GM12872 (cell line): ENCODE measurements around the gene GATB.

ENCODE experiments used
- TF ChIP-seq, protein P1 (sequence below): IDR thresholded peaks from 3 replicates; pipeline ENCODE4 v1.5.1; 2011; ENCODE audit warnings: low read depth, mild to moderate bottlenecking, low read length, moderate library complexity; ENCODE audit not compliant: insufficient read depth

Gene GATB

DNA sequence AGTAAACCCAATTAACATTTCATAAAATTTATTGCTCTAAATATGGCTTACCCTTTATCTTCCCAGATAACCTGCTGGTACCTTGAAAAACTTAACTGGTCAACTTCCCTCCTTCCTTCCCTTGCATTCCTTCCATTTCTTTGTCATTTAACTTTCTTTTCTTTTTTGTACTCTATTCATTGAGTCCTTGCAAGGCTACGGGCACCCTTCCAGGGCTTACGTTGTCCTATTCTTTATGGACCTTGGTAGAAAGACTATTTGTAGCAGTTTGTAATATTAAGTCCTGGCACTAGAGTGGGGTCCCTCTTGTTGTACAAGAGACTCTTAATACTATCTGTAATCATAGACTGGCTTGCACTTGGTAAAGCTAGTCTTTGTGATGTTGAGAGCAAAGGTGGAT is 8.0 kb upstream of the GATB start:
- TF ChIP-seq, protein P1, sequence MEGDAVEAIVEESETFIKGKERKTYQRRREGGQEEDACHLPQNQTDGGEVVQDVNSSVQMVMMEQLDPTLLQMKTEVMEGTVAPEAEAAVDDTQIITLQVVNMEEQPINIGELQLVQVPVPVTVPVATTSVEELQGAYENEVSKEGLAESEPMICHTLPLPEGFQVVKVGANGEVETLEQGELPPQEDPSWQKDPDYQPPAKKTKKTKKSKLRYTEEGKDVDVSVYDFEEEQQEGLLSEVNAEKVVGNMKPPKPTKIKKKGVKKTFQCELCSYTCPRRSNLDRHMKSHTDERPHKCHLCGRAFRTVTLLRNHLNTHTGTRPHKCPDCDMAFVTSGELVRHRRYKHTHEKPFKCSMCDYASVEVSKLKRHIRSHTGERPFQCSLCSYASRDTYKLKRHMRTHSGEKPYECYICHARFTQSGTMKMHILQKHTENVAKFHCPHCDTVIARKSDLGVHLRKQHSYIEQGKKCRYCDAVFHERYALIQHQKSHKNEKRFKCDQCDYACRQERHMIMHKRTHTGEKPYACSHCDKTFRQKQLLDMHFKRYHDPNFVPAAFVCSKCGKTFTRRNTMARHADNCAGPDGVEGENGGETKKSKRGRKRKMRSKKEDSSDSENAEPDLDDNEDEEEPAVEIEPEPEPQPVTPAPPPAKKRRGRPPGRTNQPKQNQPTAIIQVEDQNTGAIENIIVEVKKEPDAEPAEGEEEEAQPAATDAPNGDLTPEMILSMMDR, result no peak

- TF ChIP-seq, protein P1, result peak; percentile 25; the same call in 1 of the 3 replicates
Measured at GRCh38 chr4:151766691-151767090, 5.9 kb upstream of the GATB start.

- TF ChIP-seq, protein P1, result no peak
Measured at GRCh38 chr4:151760002-151760401, 805 bp downstream of the GATB start.

- TF ChIP-seq, protein P1, result no peak
Measured at GRCh38 chr4:151753056-151753455, 7.8 kb downstream of the GATB start.

DNA sequence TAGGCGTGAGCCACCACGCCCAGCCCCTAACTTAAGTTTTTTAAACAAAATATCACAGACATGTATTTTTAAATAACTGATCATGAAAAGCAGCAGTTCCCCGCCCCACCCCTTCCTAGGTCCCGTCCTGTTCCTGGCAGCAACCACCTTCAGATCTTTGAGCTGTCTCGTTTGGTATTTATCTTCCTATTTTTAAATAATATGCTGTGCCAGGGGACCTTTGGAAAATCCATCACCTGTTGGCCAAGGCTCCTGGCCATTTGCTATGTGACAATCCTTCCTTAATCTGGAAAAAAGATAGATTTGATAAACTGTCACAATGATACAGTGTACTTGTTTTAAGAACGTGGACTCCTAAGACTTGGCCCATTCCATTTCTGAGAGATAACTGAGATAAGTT is 10.7 kb downstream of the GATB start:
- TF ChIP-seq, protein P1, result no peak

GRCh38 chr4:151745481-151746231 is 15.2 kb downstream of the GATB start:
- TF ChIP-seq, protein P1, result no peak

DNA sequence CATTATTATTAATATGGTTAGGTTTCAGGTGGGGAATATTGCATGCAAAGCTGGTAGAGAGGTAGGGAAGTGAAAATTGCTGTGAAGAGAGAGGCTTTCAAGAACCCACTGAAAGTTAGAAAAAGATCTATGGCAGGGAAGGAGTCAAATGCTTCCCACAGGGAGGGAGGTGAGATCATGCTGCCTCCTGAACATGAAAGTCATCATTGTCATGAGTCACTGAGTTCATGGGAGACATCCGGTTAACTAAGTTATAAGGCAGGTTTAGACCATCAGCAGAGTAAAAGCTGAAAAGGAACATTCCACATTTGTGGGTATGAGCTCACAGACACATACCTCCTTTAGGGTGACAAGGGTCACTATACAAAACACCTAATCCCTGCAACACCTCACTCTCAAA is 16.2 kb downstream of the GATB start:
- TF ChIP-seq, protein P1, result no peak
